H1 (cell line): ENCODE data around the gene NEDD4. TPM values are rescaled to one million over a fixed set of nuclear protein-coding genes. Genes with fewer than 3 reads are reported as not detected.

ENCODE experiments used
- CTCF ChIA-PET: fragments of 300-600 bp; sonication (Branson Sonifier 250); formaldehyde crosslinking; loops from one replicate; lab custom pipeline; 2021; ENCODE audit not compliant: partially characterized antibody; lab: Charles Lee
- POLR2A ChIA-PET: fragments of 300-600 bp; sonication (Branson Sonifier 250); formaldehyde crosslinking; loops from one replicate; lab custom pipeline; 2021; ENCODE audit warnings: inconsistent platforms; ENCODE audit not compliant: partially characterized antibody; lab: Charles Lee
- DNase-seq, 2 experiments: peaks; one replicate each; pipeline versions ENCODE4 v3.0.0 to v3.0.0-alpha.2; 2010 to 2022; ENCODE audit warnings: low spot score in 2 of 2, low read depth in 1 of 2, mixed read lengths in 1 of 2
- FAIRE-seq: peaks from 2 replicates; lab custom pipeline; 2011; peaks lifted over from hg19 to GRCh38; lab: Jason Lieb, UNC
- H2AFZ ChIP-seq: 2 replicates; pipeline ENCODE4 v1.8.1; 2012; ENCODE audit warnings: low read length, inconsistent platforms
- H2AK5ac ChIP-seq: 2 replicates; pipeline ENCODE4 v1.6.1; 2013; ENCODE audit warnings: low read depth, low read length
- H2BK120ac ChIP-seq: replicated peaks from 2 replicates; pipeline ENCODE3; 2013; ENCODE audit warnings: low read depth, low read length, inconsistent platforms
- H2BK12ac ChIP-seq: 2 replicates; pipeline ENCODE4 v1.6.1; 2013; ENCODE audit warnings: low read depth, low read length
- H2BK15ac ChIP-seq: 2 replicates; pipeline ENCODE4 v1.6.1; 2013; ENCODE audit warnings: low read length
- H2BK20ac ChIP-seq: 2 replicates; pipeline ENCODE4 v1.6.1; 2013; ENCODE audit warnings: low read length
- H2BK5ac ChIP-seq: 2 replicates; pipeline ENCODE4 v1.6.1; 2013; ENCODE audit warnings: low read depth, low read length
- H3K14ac ChIP-seq: 2 replicates; pipeline ENCODE4 v1.6.1; 2013; ENCODE audit warnings: inconsistent platforms; ENCODE audit not compliant: insufficient read length
- H3K18ac ChIP-seq: 2 replicates; pipeline ENCODE4 v1.6.1; 2013; ENCODE audit warnings: low read length; ENCODE audit errors: extremely low read depth
- H3K23ac ChIP-seq: 2 replicates; pipeline ENCODE4 v1.6.1; 2013; ENCODE audit warnings: inconsistent platforms; ENCODE audit not compliant: insufficient read length
- H3K23me2 ChIP-seq: 2 replicates; pipeline ENCODE4 v1.6.1; 2013; ENCODE audit warnings: low read depth, low read length
- H3K27ac ChIP-seq: 2 replicates; pipeline ENCODE4 v1.6.1; 2011; ENCODE audit warnings: low read depth, low read length, inconsistent platforms
- H3K27me3 ChIP-seq, 4 experiments: replicated peaks in 1 of 4; 1 replicate in 1 of 4; 2 replicates in 3 of 4; pipeline versions ENCODE4 v1.6.1 to v1.8.1; 2011 to 2013; ENCODE audit warnings: low read length in 3 of 4, mild to moderate bottlenecking in 3 of 4, inconsistent platforms in 2 of 4, mixed read lengths in 2 of 4, moderate library complexity in 1 of 4; ENCODE audit not compliant: control insufficient read depth in 3 of 4, insufficient read depth in 3 of 4; ENCODE audit errors: extremely low read depth in 1 of 4
- H3K36me3 ChIP-seq, 4 experiments: 2 replicates each; pipeline versions ENCODE4 v1.6.1 to v1.8.1; 2011 to 2013; ENCODE audit warnings: mild to moderate bottlenecking in 4 of 4, low read length in 3 of 4, moderate library complexity in 2 of 4, control low read depth in 1 of 4, inconsistent platforms in 1 of 4; ENCODE audit not compliant: insufficient read depth in 4 of 4, control insufficient read depth in 2 of 4
- H3K4ac ChIP-seq: replicated peaks from 2 replicates; pipeline ENCODE3; 2013; ENCODE audit warnings: low read length, low read depth, mixed read lengths, inconsistent platforms; ENCODE audit not compliant: insufficient read length
- H3K4me1 ChIP-seq, 4 experiments: replicated peaks in 1 of 4; 1 replicate in 1 of 4; 2 replicates in 3 of 4; pipeline versions ENCODE4 v1.6.1 to v1.8.1; 2011 to 2013; ENCODE audit warnings: low read length in 3 of 4, inconsistent platforms in 2 of 4, mixed read lengths in 1 of 4; ENCODE audit not compliant: insufficient read depth in 4 of 4, control insufficient read depth in 3 of 4
- H3K4me2 ChIP-seq, 2 experiments: 2 replicates each; pipeline versions ENCODE4 v1.6.1 to v1.8.1; 2011 to 2013; ENCODE audit warnings: low read depth in 2 of 2, low read length in 2 of 2, control low read depth in 1 of 2, inconsistent platforms in 1 of 2, mild to moderate bottlenecking in 1 of 2; ENCODE audit not compliant: insufficient read depth in 1 of 2
- H3K4me3 ChIP-seq, 4 experiments: fragments of 200-600, 300-600 bp in 1 of 4; sonication (generic), shearing (Covaris generic), sonication (Bioruptor Twin) in 1 of 4; 2 replicates each; pipeline versions ENCODE4 v1.5.1 to v1.8.1; 2011 to 2016; ENCODE audit warnings: low read length in 4 of 4, low read depth in 3 of 4, control low read depth in 2 of 4, inconsistent platforms in 2 of 4, mild to moderate bottlenecking in 2 of 4, mixed read lengths in 1 of 4, moderate library complexity in 1 of 4; ENCODE audit not compliant: insufficient read depth in 2 of 4; ENCODE audit errors: extremely low read depth in 1 of 4
- H3K56ac ChIP-seq: replicated peaks from 2 replicates; pipeline ENCODE3; 2013; ENCODE audit warnings: low read depth, mild to moderate bottlenecking, mixed read lengths, low read length, inconsistent platforms; ENCODE audit not compliant: insufficient read length
- H3K79me1 ChIP-seq: 2 replicates; pipeline ENCODE4 v1.6.1; 2013; ENCODE audit warnings: low read depth, low read length, control low read depth
- H3K79me2 ChIP-seq, 2 experiments: 2 replicates each; pipeline versions ENCODE4 v1.6.1 to v1.8.1; 2012 to 2013; ENCODE audit warnings: low read length in 2 of 2, mild to moderate bottlenecking in 2 of 2, inconsistent platforms in 1 of 2; ENCODE audit not compliant: insufficient read depth in 2 of 2, control insufficient read depth in 1 of 2
- H3K9ac ChIP-seq, 4 experiments: replicated peaks in 1 of 4; 1 replicate in 1 of 4; 2 replicates in 3 of 4; pipeline versions ENCODE4 v1.6.1 to v1.8.1; 2011 to 2013; ENCODE audit warnings: low read depth in 3 of 4, low read length in 3 of 4, control low read depth in 2 of 4, mild to moderate bottlenecking in 2 of 4, moderate library complexity in 2 of 4, inconsistent platforms in 1 of 4; ENCODE audit errors: extremely low read depth in 1 of 4
- H3K9me3 ChIP-seq, 2 experiments: 2 replicates each; pipeline versions ENCODE4 v1.6.1 to v1.8.1; 2012 to 2013; ENCODE audit warnings: mild to moderate bottlenecking in 2 of 2, moderate library complexity in 2 of 2, control low read depth in 1 of 2, inconsistent platforms in 1 of 2, low read depth in 1 of 2, low read length in 1 of 2, mixed read lengths in 1 of 2; ENCODE audit not compliant: insufficient read depth in 2 of 2
- H4K20me1 ChIP-seq, 2 experiments: replicated peaks in 1 of 2; 2 replicates each; pipeline versions ENCODE3 to v1.8.1; 2011 to 2013; ENCODE audit warnings: inconsistent platforms in 2 of 2, low read length in 2 of 2, mild to moderate bottlenecking in 1 of 2; ENCODE audit not compliant: insufficient read depth in 2 of 2, control insufficient read depth in 1 of 2
- H4K5ac ChIP-seq: 2 replicates; pipeline ENCODE4 v1.6.1; 2013; ENCODE audit warnings: low read length, low read depth, mixed read lengths, inconsistent platforms; ENCODE audit not compliant: insufficient read length
- H4K8ac ChIP-seq: 2 replicates; pipeline ENCODE4 v1.8.0; 2013; ENCODE audit warnings: mild to moderate bottlenecking, moderate library complexity, low read length, inconsistent platforms; ENCODE audit not compliant: insufficient read depth; ENCODE audit errors: extremely low read depth
- H4K91ac ChIP-seq: replicated peaks from 2 replicates; pipeline ENCODE3; 2013; ENCODE audit warnings: low read length, mixed read lengths, inconsistent platforms; ENCODE audit not compliant: insufficient read length
- CBX5 ChIP-seq: fragments of 300-800, 300-1000 bp; sonication (generic); IDR thresholded peaks from 2 replicates; pipeline ENCODE4 v1.7.1; 2016; ENCODE audit warnings: antibody characterized with exemption, low read length, low read depth
- EP300 ChIP-seq, 2 experiments: IDR thresholded peaks; 1 replicate in 1 of 2; 2 replicates in 1 of 2; pipeline ENCODE4 v1.6.1; 2011 to 2012; ENCODE audit warnings: low read depth in 2 of 2, low read length in 2 of 2, mild to moderate bottlenecking in 2 of 2, borderline replicate concordance in 1 of 2, inconsistent platforms in 1 of 2, moderate library complexity in 1 of 2
- GABPA ChIP-seq: IDR thresholded peaks from 2 replicates; pipeline ENCODE4 v1.6.1; 2011; ENCODE audit warnings: mild to moderate bottlenecking, low read length, moderate library complexity, borderline replicate concordance; ENCODE audit not compliant: insufficient read depth
- JUND ChIP-seq: IDR thresholded peaks from 2 replicates; pipeline ENCODE4 v1.6.1; 2011; ENCODE audit warnings: mild to moderate bottlenecking, improper control_type of control experiment, low read length
- PHF8 ChIP-seq: fragments of 200-600 bp; sonication (generic); conservative IDR thresholded peaks from 2 replicates; pipeline ENCODE4 v1.7.1; 2012; ENCODE audit warnings: low read depth, mild to moderate bottlenecking, inconsistent platforms, low read length, moderate library complexity
- SIRT6 ChIP-seq: IDR thresholded peaks from one replicate; pipeline ENCODE4 v1.7.1; 2012; ENCODE audit warnings: low read length, inconsistent platforms
- TAF1 ChIP-seq: IDR thresholded peaks from 2 replicates; pipeline ENCODE4 v1.6.1; 2011; ENCODE audit warnings: mild to moderate bottlenecking, low read depth, low read length
- TCF12 ChIP-seq: IDR thresholded peaks from 2 replicates; pipeline ENCODE4 v1.6.1; 2011; ENCODE audit warnings: low read depth, mild to moderate bottlenecking, low read length
- WGBS, 2 experiments: shearing (Covaris generic) in 1 of 2; methylation state at CpG; one replicate each; pipeline versions ENCODE4 v1.1.6 to v1.1.7; 2013 to 2015; ENCODE audit warnings: low lambda C conversion rate in 2 of 2, mixed read lengths in 2 of 2, inconsistent platforms in 1 of 2, low coverage in 1 of 2, missing lambda C conversion rate in 1 of 2; ENCODE audit not compliant: insufficient replicate concordance in 2 of 2, insufficient coverage in 1 of 2, insufficient read length in 1 of 2; ENCODE audit errors: extremely low coverage in 1 of 2, missing lambda C conversion rate in 1 of 2; 5-methylcytosine and 5-hydroxymethylcytosine counted together
- polyA plus RNA-seq, 7 experiments: library from polyadenylated mRNA; depleted of rRNA in 3 of 7; stranded (reverse) in 5 of 7; unstranded in 2 of 7; fragments of >200 nt in 5 of 7; fragments of 200-250 nt in 2 of 7; gene quantifications; 1 replicate in 5 of 7; 2 replicates in 1 of 7; 4 replicates in 1 of 7; pipeline versions ENCODE4 v1.2.1 to v1.2.3, GENCODE V29; 2011 to 2013; ENCODE audit warnings: missing spikeins in 2 of 7, mixed read lengths in 2 of 7
- total RNA-seq: library from RNA; stranded (reverse); fragmentation: NEBNext Ultra II Directional; extraction: Animal tissue kit (Norgen Biotek cat#: 25700); gene quantifications from 2 replicates; pipeline ENCODE4 v1.2.1, GENCODE V29; 2021

The NEDD4 gene
- total and polyA plus RNA-seq, 2 of the 8 experiments (the other 6 are each of a cell fraction or from before 2014, with no cell fraction given) = 0.95 to 3.9 TPM

- Histone ChIP-seq H3K9ac (no peak overlapping the region), H2BK12ac (no peak overlapping the region), H4K8ac (no peak overlapping the region), H3K9me3 (no peaks in the 10 kb centered on the region), H3K36me3 (no peaks in the 10 kb centered on the region), H4K20me1 (no peaks in the 10 kb centered on the region), H2BK5ac (no peak overlapping the region), H3K23me2 (no peaks in the 10 kb centered on the region), H3K27me3 (no peaks in the 10 kb centered on the region), H3K23ac (no peak overlapping the region), H3K4ac (no peak overlapping the region), H2AFZ (no peak overlapping the region), H3K4me2 (no peak overlapping the region), H2BK15ac (no peak overlapping the region), H4K5ac (no peak overlapping the region), H3K4me1 (no peaks in the 10 kb centered on the region), H3K56ac (no peak overlapping the region), H2AK5ac (no peak overlapping the region), H4K91ac (no peak overlapping the region), H3K79me1 (no peaks in the 10 kb centered on the region), H2BK120ac (no peak overlapping the region), H3K18ac (no peak overlapping the region), H2BK20ac (no peak overlapping the region), H3K14ac (no peak overlapping the region), H3K4me3 (no peak overlapping the region), H3K27ac (no peak overlapping the region), H3K79me2 (no peaks in the 10 kb centered on the region)
- DNase-seq = no peak
- no peak for FAIRE-seq
- ChIA-PET POLR2A (no interaction called here), CTCF (interaction anchor here (1.8 kb wide), 1 partner anchor 26 kb away, joined by 5 read pairs; no protein-coding TSS in a partner anchor)
- TF ChIP-seq TAF1 (no peak), CBX5 (no peak), PHF8 (no peak), GABPA (no peak), JUND (no peak), EP300 (IDR thresholded peaks at IDR 0.05; ENCODE audit: borderline replicate concordance in 1 of 2, low read depth in 2 of 2, low read length in 2 of 2) (no peak), TCF12 (no peak), SIRT6 (no peak)
- 70% methylated on average over 1 of the region's 1 CpG; no CpG with 5 or more reads in 1 of the 2 experiments for WGBS, 2 experiments
These were observed 102.2 kb downstream of the NEDD4 start for GRCh38 chr15:55891196-55891595.
